ENCODE data around the gene AGBL2.
A peak's percentile ranks its signal among the peaks of the same experiment; 100 is the strongest.
"Not testable (repeated sequence)": the region's sequence is repeated elsewhere in the genome, so short reads cannot be mapped to it uniquely, and the experiment has no call there.

Gene AGBL2

GRCh38 chr11:47688111-47688510 lies 27.1 kb downstream of the AGBL2 start:
- DNase-seq (ENCODE audit: low spot score), result no peak

GRCh38 chr11:47686704-47687103 lies 28.5 kb downstream of the AGBL2 start:
- not testable (repeated sequence) for DNase-seq (ENCODE audit: low spot score)

GRCh38 chr11:47686151-47686550 lies 29.0 kb downstream of the AGBL2 start:
- no peak for DNase-seq (ENCODE audit: low spot score)

- no peak for DNase-seq (ENCODE audit: low spot score)
These were observed 39.3 kb downstream of the AGBL2 start for GRCh38 chr11:47675851-47676250.

- DNase-seq (ENCODE audit: low spot score), result no peak
These were observed 42.9 kb downstream of the AGBL2 start for GRCh38 chr11:47672283-47672730.

- DNase-seq (ENCODE audit: low spot score), result no peak
These were observed 45.3 kb downstream of the AGBL2 start for GRCh38 chr11:47669856-47670255.

GRCh38 chr11:47668665-47669064 lies 46.5 kb downstream of the AGBL2 start:
- no peak for DNase-seq (ENCODE audit: low spot score)

GRCh38 chr11:47667555-47667954 lies 47.6 kb downstream of the AGBL2 start:
- DNase-seq (ENCODE audit: low spot score), result no peak

GRCh38 chr11:47667135-47667534 lies 48.0 kb downstream of the AGBL2 start:
- DNase-seq (ENCODE audit: low spot score), result no peak

- not testable (repeated sequence) for DNase-seq (ENCODE audit: low spot score)
These were observed 50.2 kb downstream of the AGBL2 start for GRCh38 chr11:47664936-47665335.

- no peak for DNase-seq (ENCODE audit: low spot score)
These were observed 53.9 kb downstream of the AGBL2 start for GRCh38 chr11:47661245-47661644.

GRCh38 chr11:47659276-47659675 lies 55.9 kb downstream of the AGBL2 start:
- DNase-seq (ENCODE audit: low spot score), result no peak

- no peak for DNase-seq (ENCODE audit: low spot score)
These were observed 58.8 kb downstream of the AGBL2 start for GRCh38 chr11:47656260-47656885.

GRCh38 chr11:47651818-47652469 lies 63.2 kb downstream of the AGBL2 start:
- DNase-seq (ENCODE audit: low spot score), result no peak

GRCh38 chr11:47649276-47649675 lies 65.9 kb downstream of the AGBL2 start:
- no peak for DNase-seq (ENCODE audit: low spot score)

GRCh38 chr11:47646019-47646418 lies 69.2 kb downstream of the AGBL2 start:
- DNase-seq (ENCODE audit: low spot score), result no peak

GRCh38 chr11:47645500-47645899 lies 69.7 kb downstream of the AGBL2 start:
- DNase-seq (ENCODE audit: low spot score), result no peak

- DNase-seq (ENCODE audit: low spot score), result peak; percentile 100
These were observed 72.9 kb downstream of the AGBL2 start, which contains the start of gene MTCH2 for GRCh38 chr11:47642099-47642855. TSS of gene MTCH2 (minus strand) at chr11:47642559. CDS start at chr11:47642465, 94 bp downstream.

GRCh38 chr11:47641600-47642098 lies 73.5 kb downstream of the AGBL2 start:
- peak; percentile 12 for DNase-seq (ENCODE audit: low spot score)

GRCh38 chr11:47640506-47640905 lies 74.7 kb downstream of the AGBL2 start:
- peak; percentile 19 for DNase-seq (ENCODE audit: low spot score)

GRCh38 chr11:47636331-47636730 lies 78.8 kb downstream of the AGBL2 start:
- not testable (repeated sequence) for DNase-seq (ENCODE audit: low spot score)

- no peak for DNase-seq (ENCODE audit: low spot score)
These were observed 83.7 kb downstream of the AGBL2 start for GRCh38 chr11:47631473-47631872.

GRCh38 chr11:47628026-47628425 lies 87.1 kb downstream of the AGBL2 start:
- DNase-seq (ENCODE audit: low spot score), result no peak
